K562 (cell line): ENCODE measurements around the gene CCDC102B.

Experiments used
- CEBPB ChIP-seq: fragments of 450-650 bp; IDR thresholded peaks from 2 replicates; pipeline ENCODE4 v1.6.1; 2016; ENCODE audit warnings: missing genetic modification characterization, missing compliant biosample characterization
- NCOA2 ChIP-seq, 2 experiments: fragments of 450-650 bp; IDR thresholded peaks; 2 replicates each; pipeline ENCODE4 v1.6.1; 2018; ENCODE audit warnings: mild to moderate bottlenecking in 2 of 2, moderate library complexity in 1 of 2; ENCODE audit not compliant: partially characterized antibody in 2 of 2
- POLR2A ChIP-seq: fragments of 450-650 bp; conservative IDR thresholded peaks from 2 replicates; pipeline ENCODE4 v1.6.1; 2016
- TF ChIP-seq, protein P1 (sequence below): sonication (generic); formaldehyde crosslinking; IDR thresholded peaks from 2 replicates; pipeline ENCODE4 v1.8.0; 2022; ENCODE audit warnings: mild to moderate bottlenecking, missing genetic modification reagents
- TF ChIP-seq, protein P2 (sequence below): fragments of 250-450 bp; sonication (Bioruptor Pico); IDR thresholded peaks from 2 replicates; pipeline ENCODE4 v1.5.0; 2021; ENCODE audit warnings: mild to moderate bottlenecking, borderline replicate concordance

DNA sequence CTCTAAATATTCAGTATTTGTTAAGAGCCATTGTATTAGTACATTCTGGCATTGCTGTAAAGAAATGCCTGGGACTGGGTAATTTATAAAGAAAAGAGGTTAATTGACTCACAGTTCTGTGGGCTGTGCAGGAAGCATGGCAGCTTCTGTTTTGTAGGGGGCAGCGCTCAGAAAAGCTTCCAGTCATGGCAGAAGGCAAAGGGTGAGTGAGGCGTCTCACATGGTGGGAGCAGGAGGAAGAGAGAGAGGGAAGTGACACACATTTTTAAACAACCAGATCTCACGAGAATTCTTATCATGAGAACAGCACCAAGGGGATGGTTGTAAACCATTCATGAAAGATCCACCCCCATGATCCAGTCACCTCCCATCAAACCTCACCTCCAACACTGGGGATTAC, 13.8 kb upstream of the CCDC102B start:
- TF ChIP-seq, protein P1, sequence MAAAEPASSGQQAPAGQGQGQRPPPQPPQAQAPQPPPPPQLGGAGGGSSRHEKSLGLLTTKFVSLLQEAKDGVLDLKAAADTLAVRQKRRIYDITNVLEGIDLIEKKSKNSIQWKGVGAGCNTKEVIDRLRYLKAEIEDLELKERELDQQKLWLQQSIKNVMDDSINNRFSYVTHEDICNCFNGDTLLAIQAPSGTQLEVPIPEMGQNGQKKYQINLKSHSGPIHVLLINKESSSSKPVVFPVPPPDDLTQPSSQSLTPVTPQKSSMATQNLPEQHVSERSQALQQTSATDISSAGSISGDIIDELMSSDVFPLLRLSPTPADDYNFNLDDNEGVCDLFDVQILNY, result no peak
- TF ChIP-seq CEBPB (tag), result no peak
- TF ChIP-seq POLR2A, result no peak
- TF ChIP-seq NCOA2 (IDR thresholded peaks at IDR 0.05; ENCODE audit: partially characterized antibody in 2 of 2), result no peak
- TF ChIP-seq, protein P2, sequence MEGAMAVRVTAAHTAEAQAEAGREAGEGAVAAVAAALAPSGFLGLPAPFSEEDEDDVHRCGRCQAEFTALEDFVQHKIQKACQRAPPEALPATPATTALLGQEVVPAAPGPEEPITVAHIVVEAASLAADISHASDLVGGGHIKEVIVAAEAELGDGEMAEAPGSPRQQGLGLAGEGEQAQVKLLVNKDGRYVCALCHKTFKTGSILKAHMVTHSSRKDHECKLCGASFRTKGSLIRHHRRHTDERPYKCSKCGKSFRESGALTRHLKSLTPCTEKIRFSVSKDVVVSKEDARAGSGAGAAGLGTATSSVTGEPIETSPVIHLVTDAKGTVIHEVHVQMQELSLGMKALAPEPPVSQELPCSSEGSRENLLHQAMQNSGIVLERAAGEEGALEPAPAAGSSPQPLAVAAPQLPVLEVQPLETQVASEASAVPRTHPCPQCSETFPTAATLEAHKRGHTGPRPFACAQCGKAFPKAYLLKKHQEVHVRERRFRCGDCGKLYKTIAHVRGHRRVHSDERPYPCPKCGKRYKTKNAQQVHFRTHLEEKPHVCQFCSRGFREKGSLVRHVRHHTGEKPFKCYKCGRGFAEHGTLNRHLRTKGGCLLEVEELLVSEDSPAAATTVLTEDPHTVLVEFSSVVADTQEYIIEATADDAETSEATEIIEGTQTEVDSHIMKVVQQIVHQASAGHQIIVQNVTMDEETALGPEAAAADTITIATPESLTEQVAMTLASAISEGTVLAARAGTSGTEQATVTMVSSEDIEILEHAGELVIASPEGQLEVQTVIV (CRISPR knock-in tag), result no peak
